HepG2 (cell line): ENCODE data around the gene TRDMT1. TPM values are rescaled to one million over a fixed set of nuclear protein-coding genes. Genes with fewer than 3 reads are reported as not detected.

Source experiments
- DR1 ChIP-seq: sonication (generic); formaldehyde crosslinking; IDR thresholded peaks from 2 replicates; pipeline ENCODE4 v1.8.0; 2021; ENCODE audit warnings: mild to moderate bottlenecking, missing genetic modification reagents, inconsistent platforms
- FOXK1 ChIP-seq: sonication (generic); formaldehyde crosslinking; IDR thresholded peaks from 2 replicates; pipeline ENCODE4 v1.4.0; 2020; ENCODE audit warnings: low read depth, missing genetic modification reagents, borderline replicate concordance
- GABPA ChIP-seq, 2 experiments: IDR thresholded peaks; 2 replicates each; pipeline ENCODE4 v1.6.1; 2011 to 2016; ENCODE audit warnings: low read depth in 2 of 2, low read length in 1 of 2, missing biosample characterization in 1 of 2, missing genetic modification characterization in 1 of 2
- HMG20A ChIP-seq: IDR thresholded peaks from 2 replicates; pipeline ENCODE4 v1.6.1; 2016; ENCODE audit warnings: borderline replicate concordance
- HMG20B ChIP-seq: conservative IDR thresholded peaks from 2 replicates; pipeline ENCODE4 v1.6.1; 2016; ENCODE audit warnings: missing genetic modification reagents, missing compliant biosample characterization
- KAT7 ChIP-seq: IDR thresholded peaks from 2 replicates; pipeline ENCODE4 v1.6.1; 2018; ENCODE audit warnings: borderline replicate concordance, missing compliant biosample characterization
- KLF13 ChIP-seq: sonication (generic); formaldehyde crosslinking; IDR thresholded peaks from 2 replicates; pipeline ENCODE4 v1.4.0; 2020; ENCODE audit warnings: mild to moderate bottlenecking, missing genetic modification reagents
- MBNL3 ChIP-seq: fragments of 250-450 bp; sonication (Bioruptor Pico); conservative IDR thresholded peaks from 2 replicates; pipeline ENCODE4 v1.8.0; 2022; ENCODE audit warnings: mild to moderate bottlenecking, inconsistent platforms
- MEF2D ChIP-seq: sonication (generic); formaldehyde crosslinking; IDR thresholded peaks from 2 replicates; pipeline ENCODE4 v1.5.1; 2020; ENCODE audit warnings: mild to moderate bottlenecking, missing genetic modification reagents
- MNT ChIP-seq: fragments of 450-650 bp; IDR thresholded peaks from 2 replicates; pipeline ENCODE4 v1.6.1; 2016
- MTA1 ChIP-seq: sonication (generic); formaldehyde crosslinking; IDR thresholded peaks from 2 replicates; pipeline ENCODE4 v1.4.0; 2020; ENCODE audit warnings: missing genetic modification reagents, mild to moderate bottlenecking, borderline replicate concordance
- RFXANK ChIP-seq: IDR thresholded peaks from 2 replicates; pipeline ENCODE4 v1.6.1; 2016
- SSRP1 ChIP-seq: IDR thresholded peaks from 2 replicates; pipeline ENCODE4 v1.6.1; 2016; ENCODE audit warnings: control low read depth
- STAT5B ChIP-seq: sonication (generic); formaldehyde crosslinking; IDR thresholded peaks from 2 replicates; pipeline ENCODE4 v1.4.0; 2020; ENCODE audit warnings: missing genetic modification reagents
- TERF1 ChIP-seq: sonication (generic); formaldehyde crosslinking; IDR thresholded peaks from 2 replicates; pipeline ENCODE4 v1.8.0; 2022; ENCODE audit warnings: mild to moderate bottlenecking, missing genetic modification reagents, moderate library complexity
- ZNF274 ChIP-seq: sonication (generic); formaldehyde crosslinking; IDR thresholded peaks from 2 replicates; pipeline ENCODE4 v1.5.1; 2020; ENCODE audit warnings: mild to moderate bottlenecking, missing genetic modification reagents
- ZNF430 ChIP-seq: sonication (generic); formaldehyde crosslinking; IDR thresholded peaks from 2 replicates; pipeline ENCODE4 v1.9.0; 2021; ENCODE audit warnings: mild to moderate bottlenecking, missing genetic modification reagents
- ZNF562 ChIP-seq: sonication (generic); formaldehyde crosslinking; IDR thresholded peaks from 2 replicates; pipeline ENCODE4 v1.8.0; 2022; ENCODE audit warnings: missing genetic modification reagents, borderline replicate concordance
- ZNF670 ChIP-seq: sonication (generic); formaldehyde crosslinking; IDR thresholded peaks from 2 replicates; pipeline ENCODE4 v1.8.0; 2022; ENCODE audit warnings: mild to moderate bottlenecking, missing genetic modification reagents, borderline replicate concordance
- ZNF816 ChIP-seq: sonication (generic); formaldehyde crosslinking; IDR thresholded peaks from 2 replicates; pipeline ENCODE4 v1.8.0; 2022; ENCODE audit warnings: missing genetic modification reagents, mild to moderate bottlenecking, borderline replicate concordance
- ZNF891 ChIP-seq: sonication (generic); formaldehyde crosslinking; IDR thresholded peaks from 2 replicates; pipeline ENCODE4 v1.5.0; 2020; ENCODE audit warnings: mild to moderate bottlenecking, missing genetic modification reagents
- ZSCAN9 ChIP-seq: IDR thresholded peaks from 2 replicates; pipeline ENCODE4 v1.6.1; 2016; ENCODE audit warnings: borderline replicate concordance
- polyA plus RNA-seq, 8 experiments: library from polyadenylated mRNA; depleted of rRNA in 3 of 8; stranded (reverse) in 7 of 8; unstranded in 1 of 8; fragments of >200 nt; fragmentation: Illumina TruSeq in 4 of 8; extraction: Trizol in 4 of 8; gene quantifications; 2 replicates each; pipeline versions ENCODE4 v1.2.1 to v1.2.3, GENCODE V29; 2011 to 2016; ENCODE audit warnings: low read depth in 4 of 8, missing spikeins in 1 of 8, mixed read lengths in 1 of 8; ENCODE audit not compliant: insufficient read depth in 1 of 8
- total RNA-seq, 5 experiments: library from RNA; depleted of rRNA; stranded (reverse); fragments of >200 nt; fragmentation: Illumina TruSeq; extraction: Trizol; gene quantifications; 2 replicates each; pipeline ENCODE4 v1.2.3, GENCODE V29; 2016; ENCODE audit warnings: low read depth in 1 of 5
- TF ChIP-seq, protein P1 (sequence below): sonication (generic); formaldehyde crosslinking; IDR thresholded peaks from 2 replicates; pipeline ENCODE4 v1.4.0; 2020; ENCODE audit warnings: missing genetic modification reagents, borderline replicate concordance
- TF ChIP-seq, protein P2 (sequence below): sonication (generic); formaldehyde crosslinking; conservative IDR thresholded peaks from 2 replicates; pipeline ENCODE4 v1.8.0; 2022; ENCODE audit warnings: mild to moderate bottlenecking, moderate library complexity, missing genetic modification reagents

Gene TRDMT1
- total and polyA plus RNA-seq, 2 of the 13 experiments (the other 11 are each of a cell fraction or from before 2014, with no cell fraction given), result 2.0 to 3.0 TPM

DNA sequence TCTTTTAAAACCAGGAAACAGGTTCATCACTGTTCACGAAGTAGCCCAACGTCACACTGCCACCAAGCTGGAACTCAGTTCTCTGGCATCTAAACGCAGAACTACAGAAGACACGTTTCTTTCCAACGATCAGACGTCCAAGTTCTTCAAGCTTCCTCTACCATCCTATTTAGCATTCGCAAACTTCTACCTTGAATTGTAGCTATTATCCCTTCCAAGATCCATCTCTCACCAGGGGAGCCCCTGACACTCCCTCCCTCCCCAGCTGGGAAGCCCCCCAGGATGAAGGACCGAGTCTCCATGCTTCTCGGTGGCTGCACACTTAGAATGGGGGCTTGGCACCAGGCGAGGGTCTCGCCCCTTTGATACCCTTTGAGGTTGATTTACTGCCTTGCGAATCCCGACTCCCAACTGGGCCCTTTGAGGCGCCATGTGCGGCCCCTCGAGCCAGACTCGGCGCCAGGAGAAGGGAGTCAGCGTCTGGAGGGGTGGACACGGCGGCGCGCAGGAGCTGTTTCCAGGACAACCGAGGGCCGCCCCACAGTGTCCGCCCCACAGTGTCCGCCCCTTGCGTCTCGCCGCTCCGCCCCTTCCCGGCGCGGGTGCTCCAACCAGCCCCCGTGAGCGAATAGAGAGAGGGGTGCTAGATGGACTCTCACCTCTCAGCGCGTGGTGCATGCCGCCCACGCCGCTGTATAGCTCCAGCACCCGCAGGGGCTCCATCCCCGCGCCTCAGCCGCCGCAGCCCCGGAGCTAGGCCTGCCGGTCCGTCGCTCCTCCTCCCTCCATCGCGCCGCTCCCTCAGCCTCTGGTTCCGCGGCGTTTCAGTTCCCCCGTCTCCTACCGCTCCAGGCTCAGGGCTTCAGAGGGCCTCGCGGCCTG lies at the start of gene TRDMT1 (continued):
- TF ChIP-seq MNT (no peak), RFXANK (CRISPR knock-in tag) (0 out of 2 replicates have a peak, but pooled peaks have one; percentile 34), HMG20A (CRISPR knock-in tag) (peak; percentile 63), ZNF891 (CRISPR knock-in tag) (peak; percentile 81; the same call in 1 of the 2 replicates), ZSCAN9 (CRISPR knock-in tag) (peak; percentile 73; the same call in 1 of the 2 replicates), GABPA (IDR thresholded peaks at IDR 0.05; ENCODE audit: low read depth, low read length) (peak; percentile 84), GABPA (CRISPR knock-in tag; IDR thresholded peaks at IDR 0.05; ENCODE audit: low read depth) (peak; percentile 89), KAT7 (CRISPR knock-in tag) (peak; percentile 97), MTA1 (CRISPR knock-in tag) (peak; percentile 34; the same call in 1 of the 2 replicates), ZNF562 (CRISPR knock-in tag) (no peak), ZNF816 (CRISPR knock-in tag) (peak; percentile 66; the same call in 1 of the 2 replicates), DR1 (CRISPR knock-in tag) (peak; percentile 68; the same call in 1 of the 2 replicates), SSRP1 (no peak), MEF2D (CRISPR knock-in tag) (peak; percentile 86), TERF1 (CRISPR knock-in tag) (no peak), ZNF670 (CRISPR knock-in tag) (peak; percentile 89), ZNF430 (CRISPR knock-in tag) (peak; percentile 83; the same call in 1 of the 2 replicates), STAT5B (CRISPR knock-in tag) (peak; percentile 35; the same call in 1 of the 2 replicates), KLF13 (CRISPR knock-in tag) (peak; percentile 91; the same call in 1 of the 2 replicates), ZNF274 (CRISPR knock-in tag) (peak; percentile 85; the same call in 1 of the 2 replicates), HMG20B (CRISPR knock-in tag) (peak; percentile 78; the same call in 1 of the 2 replicates), MBNL3 (CRISPR knock-in tag) (no peak), FOXK1 (CRISPR knock-in tag) (peak; percentile 91; the same call in 1 of the 2 replicates)
- TF ChIP-seq, protein P1, sequence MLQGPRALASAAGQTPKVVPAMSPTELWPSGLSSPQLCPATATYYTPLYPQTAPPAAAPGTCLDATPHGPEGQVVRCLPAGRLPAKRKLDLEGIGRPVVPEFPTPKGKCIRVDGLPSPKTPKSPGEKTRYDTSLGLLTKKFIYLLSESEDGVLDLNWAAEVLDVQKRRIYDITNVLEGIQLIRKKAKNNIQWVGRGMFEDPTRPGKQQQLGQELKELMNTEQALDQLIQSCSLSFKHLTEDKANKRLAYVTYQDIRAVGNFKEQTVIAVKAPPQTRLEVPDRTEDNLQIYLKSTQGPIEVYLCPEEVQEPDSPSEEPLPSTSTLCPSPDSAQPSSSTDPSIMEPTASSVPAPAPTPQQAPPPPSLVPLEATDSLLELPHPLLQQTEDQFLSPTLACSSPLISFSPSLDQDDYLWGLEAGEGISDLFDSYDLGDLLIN (CRISPR knock-in tag), result no peak; the same call in 1 of the 2 replicates
- TF ChIP-seq, protein P2, sequence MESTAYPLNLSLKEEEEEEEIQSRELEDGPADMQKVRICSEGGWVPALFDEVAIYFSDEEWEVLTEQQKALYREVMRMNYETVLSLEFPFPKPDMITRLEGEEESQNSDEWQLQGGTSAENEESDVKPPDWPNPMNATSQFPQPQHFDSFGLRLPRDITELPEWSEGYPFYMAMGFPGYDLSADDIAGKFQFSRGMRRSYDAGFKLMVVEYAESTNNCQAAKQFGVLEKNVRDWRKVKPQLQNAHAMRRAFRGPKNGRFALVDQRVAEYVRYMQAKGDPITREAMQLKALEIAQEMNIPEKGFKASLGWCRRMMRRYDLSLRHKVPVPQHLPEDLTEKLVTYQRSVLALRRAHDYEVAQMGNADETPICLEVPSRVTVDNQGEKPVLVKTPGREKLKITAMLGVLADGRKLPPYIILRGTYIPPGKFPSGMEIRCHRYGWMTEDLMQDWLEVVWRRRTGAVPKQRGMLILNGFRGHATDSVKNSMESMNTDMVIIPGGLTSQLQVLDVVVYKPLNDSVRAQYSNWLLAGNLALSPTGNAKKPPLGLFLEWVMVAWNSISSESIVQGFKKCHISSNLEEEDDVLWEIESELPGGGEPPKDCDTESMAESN (CRISPR knock-in tag), result peak; percentile 94
